GM04504 (cell line): ENCODE data around the gene VOPP1.
"Not testable (repeated sequence)": the region's sequence is repeated elsewhere in the genome, so short reads cannot be mapped to it uniquely, and the experiment has no call there.

Experiments used
- DNase-seq: peaks from one replicate; pipeline ENCODE4 v3.0.0-alpha.2; 2012; ENCODE audit warnings: low read depth

Gene VOPP1

DNA sequence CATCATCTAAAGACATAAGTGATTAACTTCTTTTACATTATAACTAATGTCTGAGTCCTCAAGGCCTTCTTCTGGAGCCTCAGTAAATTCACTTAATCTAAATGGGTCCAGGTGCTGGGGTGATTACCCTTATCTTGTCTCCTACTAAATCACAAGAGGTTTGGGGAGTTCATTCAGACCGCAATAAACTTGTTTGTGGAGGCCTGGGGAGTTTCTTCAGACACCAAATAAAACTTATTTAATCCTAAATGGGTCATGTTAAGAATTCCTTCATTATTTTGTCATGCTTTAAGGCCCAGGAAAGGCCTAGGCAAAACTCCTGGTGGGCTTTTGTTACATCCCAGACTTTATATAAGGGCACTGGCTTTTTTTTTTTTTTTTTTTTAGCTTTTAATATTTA, 62.1 kb downstream of the VOPP1 start:
- not testable (repeated sequence) for DNase-seq

DNA sequence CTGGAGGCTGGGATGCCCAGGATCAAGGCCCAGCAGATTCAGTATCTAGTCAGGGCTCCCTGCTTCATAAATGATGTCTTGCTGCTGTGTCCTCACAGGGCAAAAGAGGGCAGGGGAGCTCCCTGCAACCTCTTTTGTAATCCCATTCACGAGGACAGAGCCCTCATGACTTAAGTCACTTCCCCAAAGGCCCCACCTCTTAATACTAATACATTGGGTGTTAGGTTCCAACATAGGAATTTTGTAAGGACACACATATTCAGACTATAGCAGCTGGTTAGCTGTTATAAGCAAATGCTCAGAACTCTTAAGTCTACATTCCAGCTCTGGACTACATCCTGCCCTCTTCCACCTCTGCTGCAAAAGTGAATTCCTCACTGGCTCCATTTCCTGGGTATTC, 63.0 kb downstream of the VOPP1 start:
- DNase-seq, result no peak

DNA sequence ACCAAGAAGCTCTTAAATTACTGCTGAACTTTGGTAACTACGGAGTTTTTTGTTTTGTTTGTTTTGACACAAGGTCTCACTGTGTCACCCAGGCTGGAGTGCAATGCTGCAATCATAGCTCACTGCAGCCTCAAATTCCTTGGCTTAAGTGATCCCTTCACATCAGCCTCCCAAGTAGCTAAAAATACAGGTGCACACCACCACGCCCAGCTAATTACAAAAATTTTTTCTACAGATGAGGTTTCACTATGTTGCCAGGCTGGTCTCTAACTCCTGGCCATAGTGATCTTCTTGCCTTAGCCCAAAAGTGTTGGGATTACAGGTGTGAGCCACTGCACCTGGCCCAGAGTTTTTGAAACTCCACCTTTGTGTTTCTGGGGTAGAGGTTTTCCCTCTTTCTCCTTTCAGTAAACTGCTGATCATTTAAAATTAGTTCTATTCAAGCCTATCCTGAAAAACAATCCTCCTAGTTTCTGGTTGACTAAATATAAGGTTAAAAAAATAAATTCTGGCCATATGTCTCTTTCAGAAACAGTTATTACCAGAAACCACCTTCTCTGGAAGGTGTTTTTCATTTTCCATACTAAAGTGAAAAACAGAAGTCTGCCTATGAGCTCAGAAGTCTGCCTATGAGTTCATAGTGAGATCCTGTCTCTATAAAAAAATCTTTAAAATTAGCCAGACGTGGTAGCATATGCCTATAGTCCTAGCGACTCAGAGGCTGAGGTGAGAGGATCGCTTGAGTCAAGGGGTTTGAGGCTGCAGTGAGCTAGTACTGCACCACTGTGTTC, 63.9 kb downstream of the VOPP1 start:
- DNase-seq, result no peak

DNA sequence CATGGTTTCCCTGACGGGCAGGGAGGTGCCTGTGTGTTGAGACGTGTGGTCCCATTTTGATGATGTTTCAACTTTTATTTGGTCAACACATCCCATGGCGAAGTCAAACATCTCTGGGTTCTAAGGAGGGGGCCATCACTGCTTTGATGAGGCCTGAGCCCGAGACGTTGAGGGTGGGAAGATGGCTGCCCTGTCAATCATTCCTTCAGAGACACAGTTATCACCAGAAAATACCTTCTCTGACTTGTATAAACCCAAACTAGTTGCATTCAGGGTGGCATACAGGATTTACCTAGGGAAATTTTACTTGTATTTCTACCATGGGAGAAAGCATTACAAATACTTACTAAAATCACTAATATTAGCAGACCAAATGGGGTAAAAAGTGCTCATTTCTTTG, 64.6 kb downstream of the VOPP1 start:
- DNase-seq, result no peak

DNA sequence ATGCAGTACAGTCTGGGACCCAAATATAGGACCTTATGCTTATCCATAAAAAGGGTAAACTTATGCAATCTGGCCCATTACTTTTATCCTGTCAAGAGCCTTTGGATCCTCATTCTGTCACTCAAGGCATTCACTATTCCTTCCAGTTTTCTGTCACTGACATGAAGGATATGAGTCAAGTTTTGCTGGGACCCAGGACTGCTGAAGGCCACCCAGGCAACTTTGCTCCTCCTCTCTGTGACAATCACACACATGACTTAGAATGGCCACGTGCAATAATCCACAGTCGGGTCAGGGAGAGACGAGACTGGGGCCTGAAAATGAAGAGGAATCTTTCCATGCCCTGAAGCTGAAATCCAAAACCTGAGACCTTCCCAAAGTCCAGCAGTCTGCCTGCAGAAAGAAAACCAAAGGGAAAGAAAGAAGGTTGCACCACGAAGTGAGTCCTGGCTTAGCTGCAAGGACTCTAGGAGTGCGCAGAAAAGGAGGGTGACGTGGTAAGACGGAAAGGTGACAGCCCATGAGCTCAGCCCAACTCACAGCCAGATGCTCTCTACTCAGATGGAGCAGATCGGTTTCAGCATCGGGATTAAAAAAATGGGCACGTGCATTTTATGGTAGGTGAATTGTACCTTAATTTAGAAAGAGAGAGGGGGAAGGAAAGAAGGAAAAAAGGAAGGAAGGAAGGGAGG, 67.2 kb downstream of the VOPP1 start:
- DNase-seq, result no peak

DNA sequence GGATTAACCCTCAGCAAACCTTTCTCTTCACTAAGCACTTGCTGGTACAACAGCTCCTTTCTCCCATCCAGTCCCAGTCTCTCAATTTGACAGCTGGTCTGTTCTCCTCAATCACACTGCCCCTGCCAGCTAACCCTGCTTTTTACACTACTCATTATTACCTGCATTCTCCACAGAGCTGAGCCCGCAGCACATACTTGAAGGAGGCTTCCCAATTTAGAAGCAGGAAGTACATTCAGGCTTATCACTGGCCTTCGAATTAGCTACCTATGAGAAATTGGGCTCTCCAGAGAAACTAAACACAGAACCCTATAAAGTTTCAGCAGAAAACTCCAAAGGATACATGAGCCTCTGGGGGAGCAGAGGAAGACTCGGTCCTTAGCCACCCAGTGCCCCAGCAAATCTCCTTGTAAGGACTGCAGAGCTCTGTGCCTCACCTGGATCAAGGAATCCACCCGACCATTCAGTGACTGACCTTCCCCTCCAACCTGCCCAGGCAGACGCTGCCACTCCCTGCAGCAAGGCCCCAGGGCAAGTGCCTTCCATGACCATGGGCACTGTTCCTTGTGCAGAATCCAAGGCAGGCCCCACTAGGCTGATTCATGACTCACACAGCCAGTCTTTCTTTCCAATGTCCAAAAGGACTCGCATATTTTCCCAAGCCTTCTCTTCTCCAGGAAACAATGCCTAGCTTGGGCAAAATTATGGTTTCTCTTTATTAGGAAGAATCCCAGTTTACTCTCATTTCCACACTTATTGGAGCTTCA, 68.0 kb downstream of the VOPP1 start:
- DNase-seq, result no peak

DNA sequence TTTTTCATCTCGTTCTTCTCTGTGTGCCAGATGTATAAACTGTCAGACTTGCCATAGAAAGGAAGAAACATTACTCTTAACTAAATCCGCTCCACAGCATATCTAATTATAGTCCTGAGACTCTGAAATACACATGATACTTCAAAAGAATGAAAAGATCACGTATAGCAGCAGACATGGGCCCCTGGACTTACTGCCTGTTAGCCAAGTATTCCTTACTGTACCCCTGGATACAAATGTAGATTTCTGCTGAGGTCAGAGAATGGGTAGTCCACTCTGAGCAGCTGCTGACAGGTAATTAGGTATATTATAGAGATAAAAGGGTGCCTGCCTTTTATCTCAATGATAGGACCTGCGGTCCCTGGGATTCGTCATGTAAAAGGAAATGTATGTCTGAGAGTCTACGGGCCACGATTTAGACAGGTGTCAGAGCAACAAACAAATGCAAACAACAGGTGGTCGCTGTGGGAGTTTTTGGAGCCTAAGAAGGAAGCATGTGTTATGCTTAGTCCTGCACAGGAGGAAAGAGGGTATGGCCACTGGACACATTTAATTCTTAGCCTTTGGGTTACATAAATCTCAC, 69.4 kb downstream of the VOPP1 start:
- no peak for DNase-seq

DNA sequence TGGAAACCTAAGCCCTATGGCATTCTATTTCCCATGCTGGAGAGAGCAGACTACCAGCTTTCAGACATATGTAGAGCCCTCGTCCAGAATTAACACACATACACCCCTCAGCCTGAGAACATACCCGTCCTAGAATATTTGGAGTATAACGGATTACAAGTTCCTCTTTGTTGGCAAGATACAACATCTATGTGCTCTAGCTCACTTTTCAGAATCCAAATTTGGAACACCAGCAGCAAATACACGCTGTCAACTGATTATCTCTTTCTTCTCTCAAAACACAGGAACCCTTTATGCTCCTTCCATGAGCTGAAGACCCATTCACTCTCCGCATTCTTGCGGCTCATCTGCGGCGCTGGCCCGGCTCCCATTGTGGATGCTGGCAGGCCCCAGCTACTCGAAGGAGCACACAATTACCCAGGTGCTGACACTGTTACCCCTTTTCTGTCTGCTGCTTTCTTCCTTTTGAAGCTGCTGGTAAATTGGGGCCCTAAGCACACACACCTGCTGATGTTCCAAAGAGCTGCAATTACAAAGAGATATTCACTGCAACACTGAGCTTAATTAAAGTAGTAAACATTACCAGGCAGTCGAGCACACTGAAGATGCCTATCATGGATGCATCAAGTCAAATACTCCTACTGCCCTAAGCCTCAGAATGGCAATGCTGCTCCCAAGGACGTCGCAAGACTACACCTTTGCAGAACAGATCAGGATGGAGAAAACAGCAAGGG, 70.0 kb downstream of the VOPP1 start:
- no peak for DNase-seq

DNA sequence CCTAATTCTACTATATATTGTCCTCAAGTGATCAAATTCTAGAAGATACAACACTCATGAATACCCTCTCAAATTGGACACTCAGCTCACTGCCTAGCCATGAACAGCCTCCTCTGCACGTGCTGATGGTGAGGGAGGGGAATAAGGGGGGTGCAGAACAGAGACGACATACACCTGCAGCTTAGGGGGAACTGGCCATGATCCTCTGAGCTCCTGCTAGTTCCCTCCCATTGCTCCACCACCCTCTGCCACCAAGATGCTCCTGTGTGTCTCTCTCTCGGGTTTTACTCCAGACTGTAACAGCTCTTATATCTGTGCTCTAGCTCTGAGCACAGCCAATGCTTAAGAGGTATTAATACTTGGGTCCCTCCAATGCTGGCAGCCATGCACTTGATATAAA, 70.7 kb downstream of the VOPP1 start:
- DNase-seq, result no peak

DNA sequence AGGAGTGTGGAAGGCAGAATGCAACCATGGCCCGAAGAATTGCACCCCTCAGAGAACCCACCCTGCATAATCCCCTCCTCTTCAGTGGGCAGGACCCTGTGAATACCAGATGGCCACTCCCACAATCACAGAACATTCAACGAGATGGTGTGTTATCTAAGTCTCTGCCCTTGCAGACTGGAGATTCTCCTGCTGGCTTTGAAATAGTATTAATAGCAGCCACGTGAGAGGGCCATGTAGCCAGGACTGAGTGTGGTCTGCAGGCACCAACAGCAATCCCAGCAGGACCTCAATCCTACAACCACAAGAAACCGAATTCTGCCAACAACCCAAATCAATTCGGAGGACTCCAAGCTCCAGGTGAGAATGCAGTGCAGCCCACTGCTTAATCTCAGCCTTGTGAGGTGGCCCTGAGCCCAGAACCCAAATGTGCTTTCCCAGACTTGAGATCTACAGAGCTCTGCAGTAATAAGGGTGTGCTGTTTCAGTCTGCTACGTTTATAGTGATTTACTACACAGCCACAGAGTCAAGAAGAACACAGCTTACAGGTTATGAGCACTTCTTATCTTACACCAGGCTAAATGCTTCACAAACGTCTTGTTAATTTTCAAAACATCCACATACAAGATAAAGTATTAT, 72.1 kb downstream of the VOPP1 start:
- DNase-seq, result no peak

DNA sequence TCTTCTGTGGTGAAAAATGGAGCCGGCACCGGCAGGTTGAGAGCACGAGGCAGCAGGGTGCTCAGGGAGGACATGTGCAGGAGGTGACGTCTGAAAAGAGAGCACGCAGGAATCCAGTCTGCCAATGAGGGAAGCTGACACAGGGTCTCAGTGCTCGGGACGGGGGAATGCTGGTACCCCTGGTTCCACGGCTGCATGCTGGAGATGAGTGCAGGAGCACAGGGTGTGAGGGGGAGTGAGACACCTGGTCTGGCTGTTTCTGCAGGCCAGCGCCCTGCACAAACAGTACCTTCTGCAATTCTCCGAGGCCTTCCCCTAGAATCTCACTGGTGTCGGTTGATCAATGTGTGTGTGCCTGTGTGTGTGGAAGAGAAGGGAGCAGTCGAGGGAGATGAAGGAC, 72.7 kb downstream of the VOPP1 start:
- DNase-seq, result no peak

DNA sequence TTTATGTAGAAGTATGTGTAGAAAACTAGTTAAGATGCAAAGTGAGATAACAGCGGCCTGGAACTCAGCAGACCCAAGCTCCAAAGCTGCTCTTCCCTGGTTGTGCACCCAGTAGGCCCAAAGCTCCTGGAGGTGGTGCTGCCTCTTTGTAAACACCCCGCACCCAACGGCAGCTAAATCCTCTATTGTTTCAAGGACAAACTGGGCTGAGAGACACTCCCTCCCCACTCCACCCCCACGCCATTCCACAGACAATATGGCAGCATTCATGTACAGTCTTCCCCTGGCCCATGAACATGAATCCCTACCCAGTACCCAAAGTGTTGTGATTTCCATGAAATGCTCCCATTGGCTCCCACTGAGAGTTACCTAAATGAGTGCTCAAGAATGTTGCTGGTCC, 73.5 kb downstream of the VOPP1 start:
- no peak for DNase-seq

DNA sequence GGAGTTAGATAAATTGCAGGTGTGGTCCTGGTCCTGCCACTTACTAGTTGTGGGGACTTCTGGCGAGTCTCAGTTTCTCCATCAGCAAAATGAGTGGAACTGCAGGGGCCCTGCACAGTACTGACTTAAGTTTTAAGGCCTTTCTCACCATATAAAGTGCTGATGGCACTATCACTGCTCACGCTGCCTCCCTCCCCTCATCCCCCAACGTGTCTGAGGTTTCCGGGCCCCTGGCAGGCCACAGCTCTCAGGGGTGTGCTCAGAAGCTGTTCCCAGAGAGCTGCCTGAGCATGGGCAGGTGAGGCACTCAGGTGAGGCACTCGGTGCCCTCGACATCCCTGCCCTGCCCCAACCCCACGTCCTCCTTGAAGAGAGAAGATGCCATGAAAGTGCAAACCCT, 74.2 kb downstream of the VOPP1 start:
- DNase-seq, result no peak

DNA sequence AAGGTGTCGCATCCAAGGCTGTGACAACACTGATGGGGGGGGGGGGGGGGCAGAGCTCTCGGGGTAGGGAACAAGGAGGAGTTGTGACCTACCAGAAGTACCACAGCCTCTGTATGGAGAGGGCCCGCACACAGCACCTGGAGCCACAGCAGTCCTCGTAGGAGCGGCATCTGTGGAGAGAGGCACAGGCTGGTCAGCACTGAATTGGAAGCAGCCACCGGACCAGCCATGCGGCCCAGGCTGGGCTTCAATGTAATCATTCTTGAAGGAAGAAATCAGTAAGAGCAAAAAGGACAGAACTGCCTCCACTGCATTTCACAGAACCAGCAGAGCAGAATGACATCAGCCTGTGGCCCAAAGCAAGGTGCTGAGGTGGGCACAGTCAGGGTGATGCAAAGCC, 74.8 kb downstream of the VOPP1 start:
- DNase-seq, result no peak

DNA sequence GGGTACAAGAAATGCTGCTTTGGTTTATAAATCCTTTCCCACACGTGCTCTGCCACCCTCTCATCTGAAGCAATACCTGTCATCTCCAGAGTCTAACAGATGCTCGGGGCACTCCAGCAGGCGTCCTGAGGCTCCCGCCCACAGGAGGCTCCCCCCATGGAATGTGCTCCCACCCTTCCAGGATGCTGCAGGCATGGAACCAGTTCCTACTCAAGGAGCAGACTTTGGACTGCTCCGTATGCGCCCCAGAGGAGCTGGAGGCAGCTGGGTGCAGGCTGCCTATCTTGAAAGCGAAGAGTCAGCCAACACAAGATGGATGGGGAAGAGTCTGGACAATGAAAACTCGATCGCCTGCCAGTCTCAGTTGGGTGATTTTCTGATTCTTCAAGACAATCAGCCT, 75.4 kb downstream of the VOPP1 start:
- no peak for DNase-seq

DNA sequence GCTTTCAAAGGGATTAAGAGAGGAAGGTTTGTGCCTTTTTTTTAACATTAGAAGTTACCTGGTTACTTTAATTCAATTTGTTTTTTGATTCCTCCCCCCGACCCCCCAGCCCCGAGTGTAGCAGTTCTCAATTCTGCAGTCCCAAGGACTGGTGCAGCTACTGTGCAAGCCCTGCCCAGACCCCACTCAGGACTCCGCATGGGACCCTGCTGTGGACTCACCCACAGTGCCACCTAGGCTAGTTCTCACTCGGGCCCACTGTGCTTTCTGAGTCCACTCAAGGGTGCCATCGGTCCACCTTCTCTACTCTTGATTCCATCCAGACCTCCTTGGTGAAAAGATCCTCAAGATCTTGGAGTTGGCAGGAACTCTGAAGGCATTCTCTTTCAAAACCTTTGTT, 77.4 kb downstream of the VOPP1 start:
- DNase-seq, result no peak

DNA sequence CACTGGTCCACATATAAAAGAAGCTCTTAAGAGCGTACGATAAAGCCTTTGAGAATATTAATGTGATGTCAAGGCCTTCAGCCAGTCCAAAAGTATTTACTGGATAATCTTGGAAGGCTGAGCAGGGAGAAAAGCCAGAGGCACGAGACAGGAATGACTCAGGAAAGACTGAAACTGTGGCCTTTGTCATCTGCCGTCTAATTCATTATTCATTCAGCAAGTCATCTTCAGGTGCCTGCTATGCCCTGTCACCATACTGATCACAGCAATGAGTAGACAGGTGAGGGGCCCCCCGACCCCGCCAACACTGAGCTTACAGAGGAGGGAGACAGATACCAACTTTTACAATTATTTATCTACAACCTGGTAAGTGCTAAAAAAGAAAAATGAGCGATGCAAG, 78.9 kb downstream of the VOPP1 start:
- DNase-seq, result no peak

DNA sequence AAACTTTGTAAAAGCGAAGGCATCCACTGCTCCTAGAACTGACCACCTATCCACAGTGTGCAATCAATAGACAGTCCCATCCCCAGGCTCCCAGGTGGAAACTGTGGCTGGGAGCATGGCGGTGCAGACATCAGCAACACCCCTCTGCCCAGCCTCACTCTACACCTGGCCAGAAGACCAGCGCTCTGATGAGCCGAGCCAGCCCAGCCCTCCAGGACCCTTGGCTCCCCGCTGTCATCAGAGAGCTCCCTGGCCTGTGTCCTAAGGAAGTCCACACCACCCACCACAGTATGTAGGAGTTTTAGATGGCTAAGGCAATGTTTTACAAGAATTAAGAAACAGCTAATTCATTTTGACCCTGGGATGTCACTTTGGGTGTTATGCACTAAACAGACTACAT, 81.0 kb downstream of the VOPP1 start:
- no peak for DNase-seq

DNA sequence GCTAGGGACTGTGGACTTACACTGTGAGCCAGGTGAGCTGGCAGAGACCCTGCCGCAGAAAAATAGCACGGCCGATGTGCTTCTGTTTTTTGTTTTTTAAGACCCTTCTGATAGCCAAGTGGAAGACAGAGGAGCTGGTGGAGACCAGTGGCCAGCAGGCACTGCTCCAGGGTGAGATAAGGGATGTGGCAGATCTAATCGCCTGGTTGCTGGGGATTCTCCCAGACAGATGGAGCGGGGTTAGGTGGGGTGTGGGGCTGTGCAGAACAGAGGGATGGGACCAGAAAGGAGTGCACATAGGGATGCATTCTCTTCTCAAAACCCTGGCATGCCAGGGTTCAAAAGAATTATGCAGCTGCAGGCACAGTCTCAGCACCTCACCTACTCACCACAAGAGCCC, 82.2 kb downstream of the VOPP1 start:
- no peak for DNase-seq

DNA sequence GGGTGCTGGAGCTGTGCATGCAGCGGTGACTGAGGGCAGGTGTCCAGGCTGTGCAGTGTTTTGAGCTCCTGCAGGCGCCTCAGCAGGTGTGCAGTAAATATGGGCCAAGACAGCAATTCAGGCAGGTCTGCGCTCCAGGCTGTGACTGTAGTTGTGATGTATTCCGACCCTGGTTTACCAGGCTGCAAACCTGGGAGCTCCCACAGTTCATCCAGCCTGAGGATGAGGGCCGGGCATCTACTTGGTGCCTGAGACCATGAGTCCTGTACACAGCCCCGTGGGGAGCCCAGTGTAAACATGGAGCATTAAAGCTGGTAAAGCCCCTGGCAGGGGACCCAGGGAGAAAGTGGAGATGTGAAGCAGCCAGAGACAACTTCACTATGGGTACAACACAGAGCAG, 82.8 kb downstream of the VOPP1 start:
- DNase-seq, result no peak

DNA sequence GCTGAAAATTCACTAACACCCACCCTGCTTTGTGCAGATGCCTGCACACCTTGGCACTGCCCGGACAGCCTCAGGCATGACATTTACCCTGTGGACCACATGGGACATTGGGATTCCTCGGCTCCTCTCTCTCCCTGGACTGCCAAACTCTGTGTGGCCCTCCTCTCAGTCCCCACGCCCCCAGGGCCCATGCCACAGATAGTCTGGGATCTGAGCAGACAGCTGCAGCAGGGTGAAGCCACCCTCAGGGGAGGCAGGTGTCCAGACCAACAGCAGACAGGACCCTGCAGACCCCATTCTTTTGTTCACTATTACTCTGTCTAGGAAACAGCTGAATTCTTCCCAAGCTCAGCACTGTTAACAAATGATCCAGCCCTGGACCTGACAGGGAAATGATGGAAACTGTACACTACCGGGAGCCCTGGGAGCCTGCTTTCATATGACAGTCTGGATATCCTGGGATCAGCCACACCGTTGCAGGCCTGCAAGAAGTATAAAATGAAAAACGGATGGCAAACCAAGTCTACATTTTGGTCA, 83.4 kb downstream of the VOPP1 start:
- DNase-seq, result no peak
